GM18508 (cell line): ENCODE data around the gene SLC12A9.
"Not testable (repeated sequence)": the region's sequence is repeated elsewhere in the genome, so short reads cannot be mapped to it uniquely, and the experiment has no call there.

Source experiments
- ATAC-seq: cut with Tn5 transposase; IDR thresholded peaks from one replicate; pipeline ENCODE4 v1.9.1; 2021; ENCODE audit warnings: moderate number of reproducible peaks; ENCODE audit not compliant: insufficient read depth, unreplicated experiment

SLC12A9 gene

DNA sequence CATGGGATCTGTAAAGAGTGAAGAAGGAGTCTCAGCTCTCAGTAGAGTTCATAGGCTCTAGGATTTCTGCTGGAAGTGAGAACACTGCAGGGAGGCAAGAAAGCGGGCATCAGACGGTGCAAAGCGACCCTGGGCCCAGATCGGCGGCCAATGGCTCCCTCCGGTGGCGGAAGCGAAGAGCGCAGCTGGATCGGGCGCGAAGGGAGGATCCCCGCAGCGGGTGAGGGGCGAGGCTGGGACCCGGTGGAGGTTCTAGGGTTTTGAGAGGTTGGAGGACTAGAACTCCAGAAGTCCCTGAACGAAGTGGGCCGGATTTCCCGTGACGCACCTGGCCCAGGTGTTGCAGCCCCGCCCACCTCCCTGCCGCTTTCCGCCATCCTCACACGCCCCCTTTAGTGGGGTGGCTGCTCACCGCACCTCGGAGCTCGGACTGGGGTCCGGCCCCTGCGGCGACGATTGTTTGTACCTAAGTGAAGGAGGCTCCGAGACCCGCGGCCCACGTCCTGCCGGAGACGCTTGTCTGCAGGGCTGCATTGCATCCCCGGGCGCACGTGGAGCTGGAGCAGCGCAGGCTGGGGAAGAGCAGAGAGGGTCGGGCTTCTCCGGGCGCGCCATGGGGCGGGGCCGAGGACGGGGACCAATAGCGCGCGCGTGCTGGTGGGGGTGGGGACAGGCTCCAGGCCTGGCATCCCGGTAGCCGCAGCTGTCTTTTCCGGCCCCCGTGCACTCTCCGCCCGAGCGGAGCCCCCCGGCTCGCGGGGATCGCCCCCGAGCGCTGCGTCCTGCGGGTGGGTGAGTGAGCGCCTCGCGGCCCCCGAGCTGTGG lies at the start of gene SLC12A9:
SLC12A9 (plus strand) TSS at position 666 of the 825 bp plus-strand sequence. CDS start 1,485 bp downstream, outside the sequence.
- ATAC-seq = no peak

- ATAC-seq = no peak
These were observed 49.6 kb upstream of the SLC12A9 start for GRCh38 chr7:100802951-100803350.

GRCh38 chr7:100803398-100804161 lies 48.9 kb upstream of the SLC12A9 start:
- ATAC-seq = peak; percentile 90

GRCh38 chr7:100804681-100805431 lies 47.7 kb upstream of the SLC12A9 start:
- no peak for ATAC-seq

- no peak for ATAC-seq
These were observed 46.2 kb upstream of the SLC12A9 start for GRCh38 chr7:100806276-100806675.

DNA sequence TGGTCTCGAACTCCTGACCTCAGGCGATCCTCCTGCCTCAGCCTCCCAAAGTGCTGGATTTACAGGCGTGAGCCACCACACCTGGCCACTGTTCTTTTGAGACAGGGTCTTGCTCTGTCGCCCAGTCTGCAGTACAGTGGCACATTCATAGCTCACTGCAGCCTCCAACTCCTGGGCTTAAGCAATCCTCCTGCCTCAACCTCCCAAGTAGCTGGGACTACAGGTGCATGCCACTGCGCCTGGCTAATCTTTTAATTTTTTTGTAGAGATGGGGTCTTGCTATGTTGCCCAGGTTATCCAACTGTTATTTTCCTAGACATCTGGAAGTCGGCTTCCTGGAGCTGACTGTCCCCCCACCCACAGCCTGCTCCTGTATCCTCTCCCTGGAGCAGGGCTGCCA lies 45.6 kb upstream of the SLC12A9 start:
- ATAC-seq = not testable (repeated sequence)

- ATAC-seq = no peak
These were observed 44.1 kb upstream of the SLC12A9 start for GRCh38 chr7:100808354-100808875.

DNA sequence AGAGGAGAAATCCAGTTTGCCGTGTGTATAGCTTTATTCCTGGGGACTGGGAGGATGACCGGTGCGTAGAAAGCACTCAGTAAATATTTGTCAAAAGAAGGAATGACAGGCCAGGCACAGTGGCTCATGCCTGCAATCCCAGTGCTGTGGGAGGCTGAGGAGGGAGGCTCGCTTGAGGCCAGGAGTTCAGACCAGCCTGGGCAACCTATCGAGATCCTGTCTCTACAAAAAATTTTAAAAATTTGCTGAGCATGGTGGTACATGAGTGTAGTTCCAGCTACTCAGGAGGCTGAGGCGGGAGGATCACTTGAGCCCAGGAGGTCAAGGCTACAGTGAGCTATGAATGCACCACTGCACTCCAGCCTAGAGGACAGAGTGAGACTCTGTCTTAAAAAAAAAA lies 41.0 kb upstream of the SLC12A9 start:
- no peak for ATAC-seq

DNA sequence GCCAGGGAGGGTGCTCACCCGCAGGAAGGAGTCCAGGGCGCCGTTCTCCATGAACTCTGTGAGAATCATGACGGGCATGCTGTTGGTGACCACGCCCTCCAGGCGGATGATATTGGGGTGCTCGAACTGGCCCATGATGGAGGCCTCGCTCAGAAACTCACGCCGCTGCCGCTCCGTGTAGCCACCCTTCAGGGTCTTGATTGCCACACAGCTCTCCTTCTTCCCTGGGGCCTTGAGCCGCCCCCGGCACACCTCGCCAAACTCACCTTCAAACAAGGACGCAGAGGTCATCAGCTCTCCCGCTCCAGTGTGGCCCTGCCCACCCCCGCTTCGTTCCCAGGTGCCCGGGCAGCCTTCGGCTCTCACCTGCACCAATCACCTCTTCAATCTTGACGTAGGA lies 39.8 kb upstream of the SLC12A9 start:
- no peak for ATAC-seq

DNA sequence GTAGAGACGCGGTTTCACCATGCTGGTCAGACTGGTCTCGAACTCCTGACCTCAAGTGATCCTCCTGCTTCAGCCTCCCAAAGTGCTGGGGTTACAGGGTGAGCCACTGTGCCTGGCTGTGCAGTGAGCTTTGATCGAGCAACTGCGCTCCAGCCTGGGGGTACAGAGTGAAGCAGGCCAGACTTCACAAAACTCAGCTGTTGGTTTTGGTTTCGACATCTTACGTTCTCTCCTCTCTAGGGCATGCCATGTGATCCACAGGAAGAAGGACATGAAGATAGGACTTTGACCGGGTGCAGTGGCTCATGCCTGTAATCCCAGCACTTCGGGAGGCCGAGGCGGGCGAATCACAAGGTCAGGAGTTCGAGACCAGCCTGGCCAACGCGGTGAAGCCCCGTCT lies 36.0 kb upstream of the SLC12A9 start:
- ATAC-seq = not testable (repeated sequence)

DNA sequence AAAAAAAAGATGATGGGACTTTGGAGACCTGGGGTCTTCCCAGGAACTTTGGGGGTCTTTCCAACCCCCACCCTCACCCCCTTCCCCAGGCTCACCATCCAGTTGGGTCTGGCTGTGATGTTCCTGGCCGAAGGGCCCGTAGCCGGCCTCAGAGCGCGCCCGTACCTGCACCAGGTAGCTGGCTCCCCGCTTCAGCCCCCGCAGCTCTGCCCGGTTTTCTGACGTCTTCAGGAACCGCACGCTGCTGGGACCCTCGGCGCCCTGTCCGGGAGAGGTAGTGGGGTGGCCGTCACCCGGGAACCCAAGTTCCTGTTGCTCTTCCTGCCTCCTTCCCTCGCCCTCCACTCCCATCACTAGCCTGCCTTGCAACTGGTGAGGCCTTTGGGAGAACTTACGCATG lies 35.4 kb upstream of the SLC12A9 start:
- no peak for ATAC-seq

GRCh38 chr7:100818366-100818765 lies 34.1 kb upstream of the SLC12A9 start:
- ATAC-seq = no peak

DNA sequence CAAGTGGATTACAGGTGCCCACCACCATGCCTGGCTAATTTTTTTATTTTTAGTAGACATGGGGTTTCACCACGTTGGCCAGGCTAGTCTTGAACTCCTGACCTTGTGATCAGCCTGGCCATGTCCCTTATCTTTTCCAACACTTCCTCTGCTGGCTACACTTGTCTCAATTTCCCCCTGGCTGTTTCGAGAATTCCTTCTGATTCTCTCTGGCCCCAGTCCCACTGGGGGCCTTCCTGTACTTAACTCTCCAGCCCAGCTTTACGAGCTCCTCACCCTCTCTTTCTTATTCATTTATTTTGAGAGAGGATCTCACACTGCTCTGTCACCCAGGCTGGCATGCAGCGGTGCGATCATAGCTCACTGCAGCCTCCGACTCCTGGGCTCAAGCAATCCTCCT lies 33.7 kb upstream of the SLC12A9 start:
- ATAC-seq = no peak

GRCh38 chr7:100819586-100819985 lies 32.9 kb upstream of the SLC12A9 start:
- no peak for ATAC-seq

DNA sequence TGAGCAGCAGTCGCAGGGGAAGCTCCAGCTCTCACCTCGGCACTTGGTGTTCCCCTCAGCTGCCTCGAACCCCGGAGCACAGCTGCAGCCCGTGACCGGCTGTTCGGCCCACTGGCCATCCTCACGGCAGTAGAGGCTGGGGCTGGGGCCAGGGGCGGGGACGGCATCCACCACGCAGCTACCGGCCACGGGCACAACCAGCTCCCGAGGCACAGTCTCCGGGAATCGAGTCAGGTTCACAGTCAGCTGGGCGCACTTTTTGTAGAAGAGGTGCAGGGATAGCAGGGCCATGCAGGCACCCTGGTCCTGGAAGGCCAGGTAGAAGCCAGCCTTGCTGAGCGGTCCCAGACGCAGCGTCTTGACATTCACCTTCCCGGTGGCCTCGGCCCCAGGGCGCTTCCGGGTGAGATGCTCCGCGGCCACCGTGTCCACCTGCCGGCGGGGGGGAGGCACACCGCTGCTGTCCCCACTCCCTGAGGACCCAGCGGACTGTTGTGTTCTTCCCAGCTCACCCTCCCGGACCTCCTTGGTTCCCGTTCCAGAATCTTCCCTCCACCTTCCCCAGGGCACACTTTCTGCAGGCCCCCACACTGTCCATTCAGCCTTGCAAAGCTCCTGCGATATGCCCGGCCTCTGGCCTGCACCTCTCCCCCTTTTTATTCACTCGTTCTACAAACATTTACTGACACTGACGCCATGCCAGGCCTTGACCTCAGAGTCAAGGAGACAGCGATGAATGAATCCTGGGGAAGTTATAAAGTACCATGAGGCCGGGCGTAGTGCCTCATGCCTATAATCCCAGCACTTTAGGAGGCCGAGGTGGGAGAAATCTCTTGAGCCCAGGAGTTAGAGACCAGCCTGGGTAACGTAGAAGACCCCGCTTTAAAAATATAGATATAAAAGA lies 30.0 kb upstream of the SLC12A9 start:
- no peak for ATAC-seq

GRCh38 chr7:100823140-100823525 lies 29.4 kb upstream of the SLC12A9 start:
- ATAC-seq = no peak

DNA sequence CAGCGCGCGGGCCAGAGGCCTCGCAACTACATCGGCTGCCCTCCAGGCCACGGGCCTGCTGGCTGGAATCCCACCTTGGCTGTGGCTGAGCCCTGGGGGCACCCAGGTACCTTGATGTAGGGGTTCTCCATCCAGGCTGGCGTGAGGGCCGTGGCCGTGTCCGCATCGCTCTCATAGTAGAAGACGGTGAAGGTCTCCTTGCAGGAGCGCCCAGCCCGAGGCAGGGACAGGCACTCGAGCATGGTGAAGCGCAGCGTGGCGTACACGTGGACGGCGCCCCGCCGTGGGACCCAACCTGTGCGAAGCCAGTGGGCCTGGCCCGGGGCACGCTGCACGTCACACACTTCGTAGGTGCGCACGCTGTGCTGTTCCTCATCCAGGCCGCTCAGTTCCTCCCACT lies 29.0 kb upstream of the SLC12A9 start:
- ATAC-seq = no peak

- ATAC-seq = no peak
These were observed 27.9 kb upstream of the SLC12A9 start for GRCh38 chr7:100824499-100825214.

GRCh38 chr7:100825215-100825671 lies 27.3 kb upstream of the SLC12A9 start:
- ATAC-seq = no peak
